Panc1 (cell line): ENCODE data around the gene PARD3. TPM values are rescaled to one million over a fixed set of nuclear protein-coding genes. Genes with fewer than 3 reads are reported as not detected.

Source experiments
- ATAC-seq: fragments of 200-7000 bp; cut with Tn5 transposase; 2 replicates; pipeline ENCODE4 v1.9.1; 2020; ENCODE audit warnings: mild to moderate bottlenecking, moderate library complexity
- BruUV-seq: library from RNA; stranded (reverse); fragments of 400-500 nt; replicated peaks from 2 replicates; lab custom pipeline; 2021; lab: Mats Ljungman, UMichigan
- CTCF ChIA-PET: fragments of 300-600 bp; sonication (Branson Sonifier 250); formaldehyde crosslinking; loops from one replicate; lab custom pipeline; 2022; ENCODE audit warnings: antibody characterized with exemption; lab: Charles Lee
- POLR2A ChIA-PET: fragments of 300-600 bp; sonication (Branson Sonifier 250); formaldehyde crosslinking; loops from one replicate; lab custom pipeline; 2022; ENCODE audit warnings: antibody characterized with exemption; lab: Charles Lee
- DNase-seq: peaks from one replicate; pipeline ENCODE4 v3.0.0-alpha.2; 2010; ENCODE audit warnings: low read depth, low spot score
- H3K27ac ChIP-seq: 2 replicates; pipeline ENCODE4 v1.5.1; 2011; ENCODE audit warnings: mild to moderate bottlenecking, low read length, inconsistent platforms
- H3K27me3 ChIP-seq: fragments of 200-500 bp; sonication (Bioruptor generic); 2 replicates; pipeline ENCODE4 v1.6.0; 2014; ENCODE audit warnings: low read length, inconsistent platforms; ENCODE audit not compliant: control insufficient read depth, insufficient read depth
- H3K36me3 ChIP-seq: fragments of 200-500 bp; sonication (Bioruptor generic); 2 replicates; pipeline ENCODE4 v1.5.1; 2014; ENCODE audit warnings: inconsistent platforms, mild to moderate bottlenecking, low read length, moderate library complexity; ENCODE audit not compliant: control insufficient read depth, insufficient read depth
- H3K4me1 ChIP-seq: 2 replicates; pipeline ENCODE4 v1.5.1; 2011; ENCODE audit warnings: inconsistent platforms, mild to moderate bottlenecking, low read length, moderate library complexity; ENCODE audit not compliant: control insufficient read depth, insufficient read depth
- H3K4me3 ChIP-seq, 2 experiments: 2 replicates each; pipeline ENCODE4 v1.5.1; 2011 to 2012; ENCODE audit warnings: low read depth in 2 of 2, low read length in 2 of 2, mild to moderate bottlenecking in 2 of 2, inconsistent platforms in 1 of 2, moderate library complexity in 1 of 2
- H3K9me3 ChIP-seq: fragments of 200-500 bp; sonication (Bioruptor generic); 2 replicates; pipeline ENCODE4 v1.5.1; 2014; ENCODE audit warnings: low read depth, mild to moderate bottlenecking, inconsistent platforms, low read length, moderate library complexity; ENCODE audit not compliant: control insufficient read depth, insufficient read depth
- POLR2AphosphoS5 ChIP-seq: IDR thresholded peaks from 2 replicates; pipeline ENCODE4 v1.6.1; 2012; ENCODE audit warnings: mild to moderate bottlenecking, low read depth, low read length, moderate library complexity
- SIN3A ChIP-seq: IDR thresholded peaks from 2 replicates; pipeline ENCODE4 v1.6.1; 2012; ENCODE audit warnings: low read depth, mild to moderate bottlenecking, low read length, moderate library complexity, borderline replicate concordance; ENCODE audit not compliant: insufficient read depth
- TCF7L2 ChIP-seq: IDR thresholded peaks from 2 replicates; pipeline ENCODE4 v1.6.1; 2011; ENCODE audit warnings: mild to moderate bottlenecking, low read depth, low read length, inconsistent platforms
- in situ Hi-C: cut with HindIII; loops from 2 replicates; pipeline ENCODE4 v1.10.0; 2016; ENCODE audit warnings: low sequenced_read_pairs, low pct_unique_long_range_greater_than_20kb
- intact Hi-C: fragments of 100-400 bp; cut with micrococcal nuclease; formaldehyde crosslinking; loops from one replicate; pipeline ENCODE4 v1.10.0; 2022; ENCODE audit not compliant: unreplicated experiment
- total RNA-seq: library from RNA; stranded (reverse); gene quantifications from one replicate; pipeline ENCODE4 v1.2.1, GENCODE V29; 2021; ENCODE audit not compliant: unreplicated experiment
- TF ChIP-seq, protein P1 (sequence below): fragments of 450-650 bp; IDR thresholded peaks from 2 replicates; pipeline ENCODE4 v1.5.1; 2017; ENCODE audit warnings: mild to moderate bottlenecking
- TF ChIP-seq, protein P2 (sequence below), 2 experiments: IDR thresholded peaks; 2 replicates each; pipeline ENCODE4 v1.6.1; 2011 to 2012; ENCODE audit warnings: low read depth in 2 of 2, control low read depth in 1 of 2, low read length in 1 of 2, mild to moderate bottlenecking in 1 of 2, moderate library complexity in 1 of 2; ENCODE audit not compliant: insufficient read depth in 1 of 2

Gene PARD3
- total RNA-seq, 1 experiment from 2014 or later: 29.8 TPM

GRCh38 chr10:34164029-34164428, 651.1 kb downstream of the PARD3 start:
- Histone ChIP-seq H3K4me3 (no peak overlapping the region), H3K27ac (no peak overlapping the region), H3K27me3 (no peaks in the 10 kb centered on the region), H3K36me3 (no peaks in the 10 kb centered on the region), H3K9me3 (no peaks in the 10 kb centered on the region), H3K4me1 (no peaks in the 10 kb centered on the region)
- in situ Hi-C loops: no loop called here
- ATAC-seq (no peak), DNase-seq (no peak)
- TF ChIP-seq, protein P1, sequence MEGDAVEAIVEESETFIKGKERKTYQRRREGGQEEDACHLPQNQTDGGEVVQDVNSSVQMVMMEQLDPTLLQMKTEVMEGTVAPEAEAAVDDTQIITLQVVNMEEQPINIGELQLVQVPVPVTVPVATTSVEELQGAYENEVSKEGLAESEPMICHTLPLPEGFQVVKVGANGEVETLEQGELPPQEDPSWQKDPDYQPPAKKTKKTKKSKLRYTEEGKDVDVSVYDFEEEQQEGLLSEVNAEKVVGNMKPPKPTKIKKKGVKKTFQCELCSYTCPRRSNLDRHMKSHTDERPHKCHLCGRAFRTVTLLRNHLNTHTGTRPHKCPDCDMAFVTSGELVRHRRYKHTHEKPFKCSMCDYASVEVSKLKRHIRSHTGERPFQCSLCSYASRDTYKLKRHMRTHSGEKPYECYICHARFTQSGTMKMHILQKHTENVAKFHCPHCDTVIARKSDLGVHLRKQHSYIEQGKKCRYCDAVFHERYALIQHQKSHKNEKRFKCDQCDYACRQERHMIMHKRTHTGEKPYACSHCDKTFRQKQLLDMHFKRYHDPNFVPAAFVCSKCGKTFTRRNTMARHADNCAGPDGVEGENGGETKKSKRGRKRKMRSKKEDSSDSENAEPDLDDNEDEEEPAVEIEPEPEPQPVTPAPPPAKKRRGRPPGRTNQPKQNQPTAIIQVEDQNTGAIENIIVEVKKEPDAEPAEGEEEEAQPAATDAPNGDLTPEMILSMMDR: no peak
- no peak for TF ChIP-seq SIN3A
- TF ChIP-seq, protein P2, sequence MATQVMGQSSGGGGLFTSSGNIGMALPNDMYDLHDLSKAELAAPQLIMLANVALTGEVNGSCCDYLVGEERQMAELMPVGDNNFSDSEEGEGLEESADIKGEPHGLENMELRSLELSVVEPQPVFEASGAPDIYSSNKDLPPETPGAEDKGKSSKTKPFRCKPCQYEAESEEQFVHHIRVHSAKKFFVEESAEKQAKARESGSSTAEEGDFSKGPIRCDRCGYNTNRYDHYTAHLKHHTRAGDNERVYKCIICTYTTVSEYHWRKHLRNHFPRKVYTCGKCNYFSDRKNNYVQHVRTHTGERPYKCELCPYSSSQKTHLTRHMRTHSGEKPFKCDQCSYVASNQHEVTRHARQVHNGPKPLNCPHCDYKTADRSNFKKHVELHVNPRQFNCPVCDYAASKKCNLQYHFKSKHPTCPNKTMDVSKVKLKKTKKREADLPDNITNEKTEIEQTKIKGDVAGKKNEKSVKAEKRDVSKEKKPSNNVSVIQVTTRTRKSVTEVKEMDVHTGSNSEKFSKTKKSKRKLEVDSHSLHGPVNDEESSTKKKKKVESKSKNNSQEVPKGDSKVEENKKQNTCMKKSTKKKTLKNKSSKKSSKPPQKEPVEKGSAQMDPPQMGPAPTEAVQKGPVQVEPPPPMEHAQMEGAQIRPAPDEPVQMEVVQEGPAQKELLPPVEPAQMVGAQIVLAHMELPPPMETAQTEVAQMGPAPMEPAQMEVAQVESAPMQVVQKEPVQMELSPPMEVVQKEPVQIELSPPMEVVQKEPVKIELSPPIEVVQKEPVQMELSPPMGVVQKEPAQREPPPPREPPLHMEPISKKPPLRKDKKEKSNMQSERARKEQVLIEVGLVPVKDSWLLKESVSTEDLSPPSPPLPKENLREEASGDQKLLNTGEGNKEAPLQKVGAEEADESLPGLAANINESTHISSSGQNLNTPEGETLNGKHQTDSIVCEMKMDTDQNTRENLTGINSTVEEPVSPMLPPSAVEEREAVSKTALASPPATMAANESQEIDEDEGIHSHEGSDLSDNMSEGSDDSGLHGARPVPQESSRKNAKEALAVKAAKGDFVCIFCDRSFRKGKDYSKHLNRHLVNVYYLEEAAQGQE (IDR thresholded peaks at IDR 0.05; ENCODE audit: insufficient read depth in 1 of 2, low read depth in 2 of 2, low read length in 1 of 2): no peak
- TF ChIP-seq POLR2AphosphoS5: no peak
- no peak for TF ChIP-seq TCF7L2
- intact Hi-C loops: no loop called here
- POLR2A ChIA-PET: no interaction called here
- CTCF ChIA-PET: no interaction called here
- BruUV-seq: no TSS peak

GRCh38 chr10:34163075-34163905, 651.8 kb downstream of the PARD3 start:
- no TSS peak for BruUV-seq
- H3K4me3 ChIP-seq: no peak overlapping the region
- ATAC-seq: no peak
- ChIA-PET CTCF (no interaction called here), POLR2A (no interaction called here)
- intact Hi-C loops (no loop called here), in situ Hi-C loops (no loop called here)
- H3K9me3 ChIP-seq: no peaks in the 10 kb centered on the region
- no peak for DNase-seq
- TF ChIP-seq POLR2AphosphoS5 (no peak), TCF7L2 (no peak), SIN3A (no peak)
- TF ChIP-seq, protein P2 (IDR thresholded peaks at IDR 0.05; ENCODE audit: insufficient read depth in 1 of 2, low read depth in 2 of 2, low read length in 1 of 2): no peak
- TF ChIP-seq, protein P1: no peak
- no peaks in the 10 kb centered on the region for H3K36me3 ChIP-seq
- H3K4me1 ChIP-seq: no peaks in the 10 kb centered on the region
- no peaks in the 10 kb centered on the region for H3K27me3 ChIP-seq
- no peak overlapping the region for H3K27ac ChIP-seq
